Activated naive CD4-positive, alpha-beta T cell treated with anti-CD3 and anti-CD28 coated beads for 36 hours (primary cell): Measurements from ENCODE around the gene GRIK4. TPM values are rescaled to one million over a fixed set of nuclear protein-coding genes. Genes with fewer than 3 reads are reported as not detected.

Source experiments
- CTCF ChIA-PET: fragments of 350-600 bp; sonication (Branson Sonifier 250); formaldehyde crosslinking; loops from one replicate; lab custom pipeline; 2021; ENCODE audit warnings: antibody characterized with exemption; lab: Charles Lee
- DNase-seq: peaks from one replicate; pipeline ENCODE4 v3.0.0-alpha.2; 2020
- H3K27ac Mint-ChIP-seq: one replicate; pipeline ENCODE4 v1.8.0; 2021; ENCODE audit warnings: mild to moderate bottlenecking, mixed read lengths
- H3K27me3 Mint-ChIP-seq: one replicate; pipeline ENCODE4 v1.8.0; 2021; ENCODE audit warnings: low read depth, mixed read lengths
- H3K36me3 Mint-ChIP-seq: one replicate; pipeline ENCODE4 v1.8.0; 2021; ENCODE audit warnings: low read depth, mixed read lengths
- H3K4me1 Mint-ChIP-seq: one replicate; pipeline ENCODE4 v1.8.0; 2021; ENCODE audit warnings: low read depth, mixed read lengths
- H3K4me3 Mint-ChIP-seq: one replicate; pipeline ENCODE4 v1.8.0; 2021; ENCODE audit warnings: mild to moderate bottlenecking, moderate library complexity, mixed read lengths
- H3K9me3 Mint-ChIP-seq: one replicate; pipeline ENCODE4 v1.8.0; 2021; ENCODE audit warnings: mixed read lengths
- intact Hi-C: fragments of 100-400 bp; cut with micrococcal nuclease; formaldehyde crosslinking; loops from one replicate; pipeline ENCODE4 v1.15.1; 2023
- total RNA-seq, 2 experiments: library from RNA; stranded (reverse); gene quantifications; one replicate each; pipeline ENCODE4 v1.2.3, GENCODE V29; 2021

GRIK4 gene
- total RNA-seq, 2 experiments from 2014 or later = not detected

DNA sequence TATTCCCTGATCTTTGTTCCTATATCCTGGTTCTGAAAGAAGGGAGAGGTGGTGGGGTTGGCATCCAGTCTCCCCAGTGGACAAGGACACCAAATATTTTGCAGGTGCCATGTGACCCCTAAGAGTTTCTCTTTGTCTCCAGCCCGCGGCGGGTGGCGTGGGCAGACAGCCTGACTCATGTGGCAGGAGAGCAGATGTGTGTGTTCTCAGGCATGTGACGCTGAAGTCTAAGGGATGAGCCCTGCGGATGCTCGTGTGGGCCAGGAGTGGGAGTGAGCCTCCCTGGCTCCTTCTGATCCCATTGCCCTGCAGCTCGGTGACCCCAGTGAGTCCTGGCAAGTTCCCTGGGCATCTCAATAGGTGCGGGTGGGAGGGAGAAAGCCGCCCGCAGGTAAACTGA, 417.5 kb downstream of the GRIK4 start:
- intact Hi-C loops = loop anchor here (1.0 kb wide), 2 partner anchors 93 to 418 kb away; partner anchors contain the start of gene GRIK4
- H3K27me3 Mint-ChIP-seq = peaks cover 2% of the 10 kb centered on the region
- no peaks in the 10 kb centered on the region for H3K4me1 Mint-ChIP-seq
- CTCF ChIA-PET = interaction anchor here (0.6 to 1.8 kb wide), 10 partner anchors 20 to 428 kb away, joined by 3 to 10 read pairs (median 4); no protein-coding TSS in a partner anchor
- no peaks in the 10 kb centered on the region for H3K36me3 Mint-ChIP-seq
- no peak overlapping the region for H3K4me3 Mint-ChIP-seq
- no peaks in the 10 kb centered on the region for H3K9me3 Mint-ChIP-seq
- H3K27ac Mint-ChIP-seq = no peak overlapping the region
- DNase-seq = no peak

DNA sequence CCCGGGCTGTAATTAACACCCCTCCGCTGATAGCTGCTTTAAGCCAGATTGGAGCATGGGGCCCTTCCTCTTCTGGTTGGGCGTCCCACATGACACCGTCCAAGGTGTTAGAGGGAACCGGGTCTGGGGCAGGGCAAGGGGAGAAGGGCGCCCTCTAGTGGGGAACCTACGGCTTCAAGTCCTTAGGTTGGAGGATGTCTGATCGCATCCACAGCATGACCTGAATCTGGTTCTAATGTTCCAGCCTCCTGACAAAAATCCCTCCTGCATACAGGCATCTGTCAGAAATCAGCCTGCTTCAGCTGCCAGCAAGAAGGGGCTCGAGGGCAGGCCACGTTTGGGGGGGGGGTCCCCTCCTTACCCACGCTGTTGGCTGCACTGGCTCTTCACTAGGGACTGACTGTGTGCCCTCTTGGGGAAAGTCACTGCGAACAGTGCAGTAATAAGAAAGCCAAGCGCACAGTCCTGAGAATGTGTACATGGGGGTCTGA, 418.2 kb downstream of the GRIK4 start:
- peak; percentile 64 for DNase-seq
- H3K27me3 Mint-ChIP-seq = peaks cover 2% of the 10 kb centered on the region
- no peak overlapping the region for H3K4me3 Mint-ChIP-seq
- H3K27ac Mint-ChIP-seq = no peak overlapping the region
- H3K9me3 Mint-ChIP-seq = no peaks in the 10 kb centered on the region
- no peaks in the 10 kb centered on the region for H3K4me1 Mint-ChIP-seq
- CTCF ChIA-PET = interaction anchor here (0.6 to 1.8 kb wide), 14 partner anchors 12 to 702 kb away, joined by 3 to 10 read pairs (median 3); no protein-coding TSS in a partner anchor
- no peaks in the 10 kb centered on the region for H3K36me3 Mint-ChIP-seq
- intact Hi-C loops = loop anchor here (1.0 kb wide), 2 partner anchors 93 to 418 kb away; partner anchors contain the start of gene GRIK4

DNA sequence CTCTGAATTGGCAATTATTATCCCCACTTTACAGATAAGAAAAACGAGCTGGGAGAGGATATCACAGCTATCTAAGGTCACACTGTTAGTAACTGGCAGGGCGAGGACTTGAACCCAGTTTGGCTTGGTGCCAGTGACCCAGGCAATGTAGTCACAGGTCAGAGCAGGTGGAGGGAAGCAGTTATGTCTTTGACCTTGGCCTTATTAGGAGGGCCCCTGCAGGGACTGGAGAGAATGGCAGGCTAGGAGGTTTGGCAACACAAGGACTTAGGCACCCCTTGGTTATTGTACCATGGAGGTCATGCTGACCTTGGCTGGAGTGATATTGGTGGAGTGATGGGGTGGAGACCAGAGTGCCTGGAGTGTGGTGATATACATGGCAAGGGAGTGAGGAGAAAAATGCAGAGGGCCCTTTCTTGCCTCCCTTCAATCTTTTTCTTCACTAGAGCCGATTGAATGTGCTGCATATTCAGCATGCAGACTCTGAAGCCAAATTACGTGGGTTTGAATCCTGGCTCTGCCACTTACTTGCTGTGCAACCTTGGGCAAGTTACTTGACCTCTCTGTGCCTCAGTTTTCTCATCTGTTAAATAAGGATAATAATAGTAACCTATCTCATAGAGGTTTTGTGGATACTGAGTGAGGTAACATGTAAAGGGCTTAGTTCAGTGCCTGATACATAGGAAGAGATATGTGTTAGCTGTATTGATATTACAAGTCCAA, 419.7 kb downstream of the GRIK4 start:
- no peak for DNase-seq
- Mint-ChIP-seq H3K36me3 (no peaks in the 10 kb centered on the region), H3K27me3 (peaks cover 5% of the 10 kb centered on the region), H3K27ac (no peak overlapping the region), H3K4me1 (no peaks in the 10 kb centered on the region), H3K4me3 (no peak overlapping the region), H3K9me3 (no peaks in the 10 kb centered on the region)
- CTCF ChIA-PET = interaction anchor here (0.7 to 2.0 kb wide), 2 partner anchors 9 to 1380 kb away, joined by 3 to 4 read pairs; no protein-coding TSS in a partner anchor
- intact Hi-C loops = no loop called here

DNA sequence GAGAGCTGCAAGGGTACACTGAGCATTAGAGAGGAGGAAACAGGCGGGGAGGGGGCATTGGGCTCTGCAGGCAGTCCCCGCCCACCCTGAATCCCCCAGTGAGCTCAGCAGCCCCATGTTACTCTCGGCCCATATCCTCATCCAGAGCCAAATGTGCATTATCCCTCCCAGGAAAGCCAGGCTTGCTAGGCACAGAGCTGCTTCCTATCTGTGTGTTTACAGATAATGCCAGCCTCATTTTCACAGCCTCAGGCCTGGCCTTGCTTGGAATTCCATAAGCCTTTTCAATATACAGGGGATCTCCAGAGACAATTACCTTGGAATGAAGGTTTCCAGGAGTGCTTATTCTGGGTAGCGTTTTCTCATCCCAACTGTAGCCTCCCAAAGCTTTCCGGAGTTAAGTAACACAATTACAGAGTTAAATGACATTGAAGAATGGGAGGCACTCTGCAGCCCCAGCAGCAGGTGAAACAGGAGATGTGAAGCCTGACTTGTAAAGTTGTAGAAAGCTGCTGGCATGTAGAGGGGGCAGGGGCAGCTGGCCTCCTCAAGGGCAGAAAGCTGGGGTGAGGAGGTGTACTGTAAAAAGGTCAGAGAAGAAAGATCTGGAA, 420.9 kb downstream of the GRIK4 start:
- no peak for DNase-seq
- Mint-ChIP-seq H3K27me3 (peaks cover 5% of the 10 kb centered on the region), H3K4me1 (no peaks in the 10 kb centered on the region), H3K36me3 (no peaks in the 10 kb centered on the region), H3K27ac (no peak overlapping the region), H3K4me3 (no peak overlapping the region), H3K9me3 (no peaks in the 10 kb centered on the region)
- CTCF ChIA-PET = interaction anchor here (1.1 to 2.0 kb wide), 3 partner anchors 10 to 262 kb away, joined by 3 to 4 read pairs (median 3); no protein-coding TSS in a partner anchor
- intact Hi-C loops = no loop called here

DNA sequence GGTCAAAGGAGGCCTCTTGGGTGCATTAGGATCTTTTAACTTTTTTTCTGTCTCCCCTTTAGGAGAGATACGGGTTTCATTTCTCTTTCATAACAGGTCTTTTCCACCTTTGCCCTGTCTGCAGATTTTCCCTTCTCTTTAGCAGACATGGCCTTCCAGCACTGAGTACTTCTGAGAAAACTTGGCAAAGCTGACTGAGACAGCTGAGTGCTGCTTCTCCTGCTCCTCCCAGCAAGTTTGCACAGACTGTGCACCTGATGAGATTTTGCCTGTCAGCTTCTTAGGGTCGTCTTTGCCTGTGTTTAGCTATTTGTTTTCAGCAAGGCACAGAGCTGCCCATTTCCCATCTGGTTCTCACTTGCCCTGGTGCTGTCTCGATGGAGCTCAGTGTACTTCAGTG, 424.8 kb downstream of the GRIK4 start:
- intact Hi-C loops = no loop called here
- no peak for DNase-seq
- Mint-ChIP-seq H3K27ac (no peak overlapping the region), H3K4me3 (no peak overlapping the region), H3K27me3 (peaks cover 9% of the 10 kb centered on the region), H3K9me3 (no peaks in the 10 kb centered on the region), H3K36me3 (no peaks in the 10 kb centered on the region), H3K4me1 (no peaks in the 10 kb centered on the region)
- CTCF ChIA-PET = interaction anchor here (1.1 kb wide), 1 partner anchor 16 kb away, joined by 3 read pairs; no protein-coding TSS in a partner anchor

DNA sequence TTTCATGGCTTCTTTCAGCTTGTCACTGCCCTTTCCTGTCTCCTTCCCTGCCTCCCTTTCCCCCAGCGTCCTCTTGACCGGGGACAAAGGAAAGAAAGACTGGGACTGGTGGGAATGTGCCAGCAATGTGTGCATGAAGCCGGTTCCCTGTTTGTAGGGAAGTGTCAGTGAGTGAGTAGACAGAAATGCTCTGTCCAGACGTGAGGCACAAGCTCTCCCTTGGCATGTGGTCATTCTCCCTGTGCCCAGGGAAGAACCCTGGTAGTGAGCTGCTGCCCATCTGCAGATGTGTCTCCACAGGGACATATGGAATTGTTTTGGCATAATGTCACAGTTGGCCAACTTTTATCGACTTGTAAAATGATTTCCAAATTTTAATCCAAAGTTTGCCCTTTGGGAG, 426.0 kb downstream of the GRIK4 start:
- CTCF ChIA-PET = no interaction called here
- no peak overlapping the region for H3K4me3 Mint-ChIP-seq

DNA sequence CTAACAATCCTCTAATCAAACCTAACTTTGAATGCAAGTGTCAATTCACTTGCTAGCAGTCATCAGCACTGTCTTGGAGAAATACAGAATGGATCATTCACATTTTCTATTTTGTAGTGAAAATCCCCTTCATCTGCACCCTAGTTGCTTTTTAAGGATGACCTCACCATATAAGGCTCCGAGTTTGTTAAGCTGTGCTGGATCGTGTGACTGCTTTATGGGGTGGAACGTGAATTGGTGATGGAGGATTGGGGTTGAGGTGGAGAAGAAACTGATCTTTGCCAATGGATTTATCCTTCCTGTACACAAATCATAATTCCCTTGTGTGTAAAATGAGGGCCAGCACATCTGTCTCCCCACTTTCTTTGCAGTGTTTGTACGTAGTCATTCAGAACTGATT, 426.7 kb downstream of the GRIK4 start:
- intact Hi-C loops = no loop called here
- Mint-ChIP-seq H3K36me3 (no peaks in the 10 kb centered on the region), H3K27ac (no peak overlapping the region), H3K9me3 (no peaks in the 10 kb centered on the region), H3K4me3 (no peak overlapping the region), H3K4me1 (no peaks in the 10 kb centered on the region), H3K27me3 (peaks cover 9% of the 10 kb centered on the region)
- CTCF ChIA-PET = no interaction called here
- no peak for DNase-seq

More for the DNA sequence above, 426.0 kb downstream of the GRIK4 start:
- Mint-ChIP-seq H3K27me3 (peaks cover 9% of the 10 kb centered on the region), H3K9me3 (no peaks in the 10 kb centered on the region), H3K36me3 (no peaks in the 10 kb centered on the region), H3K27ac (no peak overlapping the region), H3K4me1 (no peaks in the 10 kb centered on the region)
- no peak for DNase-seq
- intact Hi-C loops = no loop called here

DNA sequence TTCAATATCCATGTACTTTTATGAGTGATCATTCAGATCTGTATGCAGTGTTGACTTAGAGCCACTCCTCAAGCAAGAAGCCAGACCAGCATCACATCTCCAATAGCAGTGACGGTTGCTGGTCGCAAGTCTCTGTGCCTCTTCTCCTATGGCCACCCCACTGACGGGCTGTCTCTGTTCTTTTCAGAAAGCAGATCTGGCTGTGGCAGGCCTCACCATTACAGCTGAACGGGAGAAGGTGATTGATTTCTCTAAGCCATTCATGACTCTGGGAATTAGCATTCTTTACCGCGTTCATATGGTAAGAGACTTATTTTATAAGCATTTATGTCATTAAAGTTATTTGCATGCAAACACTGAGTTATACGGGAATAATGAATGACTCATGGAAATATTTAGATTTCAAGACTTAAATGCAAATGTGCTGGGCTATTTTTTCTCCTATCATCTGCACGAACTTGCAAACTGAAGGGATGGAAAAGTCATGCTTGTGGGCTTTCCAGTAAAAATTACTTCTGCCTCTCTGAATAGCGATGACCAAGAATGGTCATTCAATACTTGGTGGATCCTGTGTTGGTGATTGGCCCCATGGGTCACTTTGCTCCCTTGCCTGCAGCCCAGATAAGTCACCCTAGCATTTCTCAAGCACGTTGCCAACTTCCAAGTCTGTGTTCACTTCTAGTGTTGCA, 428.8 kb downstream of the GRIK4 start:
- Mint-ChIP-seq H3K4me1 (no peaks in the 10 kb centered on the region), H3K4me3 (no peak overlapping the region), H3K36me3 (no peaks in the 10 kb centered on the region), H3K9me3 (peaks cover 10% of the 10 kb centered on the region), H3K27me3 (peaks cover 11% of the 10 kb centered on the region), H3K27ac (no peak overlapping the region)
- DNase-seq = no peak
- intact Hi-C loops = no loop called here
- CTCF ChIA-PET = interaction anchor here (0.6 kb wide), 1 partner anchor 80 kb away, joined by 3 read pairs; no protein-coding TSS in a partner anchor

DNA sequence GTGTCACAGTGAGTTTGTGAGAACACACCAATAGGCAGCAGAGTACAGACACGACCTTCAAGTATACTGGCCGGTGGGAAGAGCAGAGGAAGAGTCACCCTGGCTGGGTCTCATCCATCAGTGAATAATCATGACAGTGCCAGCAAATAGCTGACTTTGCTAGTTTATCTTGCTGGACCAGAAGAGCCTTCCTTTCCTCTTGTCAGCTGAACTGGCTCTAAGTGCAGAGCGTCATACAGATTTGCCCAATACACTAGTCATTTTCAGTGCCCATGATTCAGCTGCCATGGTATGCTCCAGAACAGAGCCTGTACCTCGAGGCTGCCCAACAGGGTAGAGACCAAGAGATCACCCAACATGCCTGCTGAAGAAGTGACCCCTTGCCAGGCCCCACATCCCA, 429.5 kb downstream of the GRIK4 start:
- Mint-ChIP-seq H3K27ac (no peak overlapping the region), H3K9me3 (peaks cover 11% of the 10 kb centered on the region), H3K36me3 (no peaks in the 10 kb centered on the region), H3K4me1 (no peaks in the 10 kb centered on the region), H3K4me3 (no peak overlapping the region), H3K27me3 (peaks cover 11% of the 10 kb centered on the region)
- intact Hi-C loops = no loop called here
- CTCF ChIA-PET = interaction anchor here (0.7 kb wide), 1 partner anchor 11 kb away, joined by 3 read pairs; no protein-coding TSS in a partner anchor
- DNase-seq = no peak

DNA sequence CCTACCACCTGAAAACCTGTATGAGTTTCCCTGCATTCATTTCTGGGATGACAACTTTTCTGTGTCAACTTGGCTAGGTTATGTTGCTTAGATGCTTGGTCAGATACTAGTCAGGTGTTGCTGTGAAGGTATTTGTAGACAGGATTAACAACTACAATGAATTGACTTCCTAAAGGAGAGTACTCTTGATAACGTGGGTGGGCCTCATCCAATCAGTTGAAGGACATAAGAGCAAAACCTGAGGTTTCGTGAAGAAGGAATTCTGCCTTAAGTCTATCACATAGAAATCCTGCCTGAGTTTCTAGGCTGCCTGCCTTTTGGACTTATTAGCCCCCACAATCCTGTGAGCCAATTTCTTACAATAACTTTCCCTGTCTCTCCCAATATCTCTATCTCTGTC, 431.2 kb downstream of the GRIK4 start:
- peaks cover 11% of the 10 kb centered on the region for H3K9me3 Mint-ChIP-seq
- intact Hi-C loops = no loop called here
- DNase-seq = no peak
- CTCF ChIA-PET = no interaction called here
- H3K27ac Mint-ChIP-seq = no peak overlapping the region
- no peak overlapping the region for H3K4me3 Mint-ChIP-seq
- H3K36me3 Mint-ChIP-seq = no peaks in the 10 kb centered on the region
- peaks cover 11% of the 10 kb centered on the region for H3K27me3 Mint-ChIP-seq
- H3K4me1 Mint-ChIP-seq = no peaks in the 10 kb centered on the region

DNA sequence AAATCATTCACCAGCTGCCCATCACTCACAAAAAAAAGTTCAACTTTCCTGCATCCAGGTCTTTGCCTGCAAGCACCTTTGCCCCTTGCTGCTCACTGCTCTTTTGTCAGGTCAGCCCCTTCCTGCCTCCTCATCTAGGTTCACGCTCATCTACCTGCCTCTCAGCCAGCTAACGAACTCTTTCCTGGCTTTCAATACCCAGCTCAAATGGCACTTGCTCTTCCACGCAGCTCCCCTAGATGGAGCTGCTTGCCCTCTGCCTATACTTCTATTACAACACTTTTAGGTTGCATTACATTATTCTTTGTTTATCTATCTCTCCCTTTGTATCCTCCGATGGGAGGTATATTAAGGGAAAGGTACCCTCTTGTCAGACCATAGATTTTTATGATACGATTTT, 433.5 kb downstream of the GRIK4 start:
- Mint-ChIP-seq H3K27ac (no peak overlapping the region), H3K4me1 (no peaks in the 10 kb centered on the region), H3K9me3 (peaks cover 11% of the 10 kb centered on the region), H3K4me3 (no peak overlapping the region), H3K27me3 (peaks cover 21% of the 10 kb centered on the region), H3K36me3 (no peaks in the 10 kb centered on the region)
- DNase-seq = no peak
- CTCF ChIA-PET = interaction anchor here (0.6 to 2.3 kb wide), 4 partner anchors 10 to 249 kb away, joined by 4 to 6 read pairs (median 4); no protein-coding TSS in a partner anchor
- intact Hi-C loops = loop anchor here (1.0 kb wide), 1 partner anchor 249 kb away; no protein-coding TSS in a partner anchor

DNA sequence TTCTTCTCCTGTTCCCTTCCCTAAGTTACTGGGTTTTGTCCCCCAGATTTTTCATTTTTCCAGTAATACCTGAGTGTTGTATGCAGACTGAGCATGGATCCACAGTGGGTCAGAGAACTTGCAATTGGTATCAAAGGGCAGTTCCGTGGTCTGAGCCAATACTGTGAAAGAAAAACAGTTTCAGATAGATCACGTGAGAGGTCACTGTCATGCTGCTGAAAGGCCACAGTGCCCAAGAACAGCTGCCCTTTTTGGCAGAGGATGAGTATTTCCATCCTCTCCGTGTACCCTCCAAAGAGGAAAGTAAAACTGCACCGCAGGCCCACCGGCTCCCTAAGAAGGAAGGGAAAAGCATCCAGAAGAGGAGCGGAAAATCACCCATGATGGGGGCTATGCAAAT, 439.3 kb downstream of the GRIK4 start:
- DNase-seq = no peak
- intact Hi-C loops = loop anchor here (5.0 kb wide), 1 partner anchor 614 kb away; the partner anchor contains the start of gene ARHGEF12
- CTCF ChIA-PET = interaction anchor here (0.9 to 1.7 kb wide), 5 partner anchors 21 to 439 kb away, joined by 3 to 5 read pairs (median 4); partner anchors contain the start of gene GRIK4

More for the DNA sequence above, 439.3 kb downstream of the GRIK4 start:
- Mint-ChIP-seq H3K27ac (no peak overlapping the region), H3K36me3 (no peaks in the 10 kb centered on the region), H3K27me3 (peaks cover 19% of the 10 kb centered on the region), H3K9me3 (no peaks in the 10 kb centered on the region), H3K4me1 (peaks cover 6% of the 10 kb centered on the region), H3K4me3 (no peak overlapping the region)
